Measurements from ENCODE around the gene ZNF652. TPM values are rescaled to one million over a fixed set of nuclear protein-coding genes. Genes with fewer than 3 reads are reported as not detected.

Gene ZNF652
- total RNA-seq, 5 donors from 2014 or later (not counting 1 experiment from before 2014, with no cell fraction given), result 51.0 to 61.0 (median 57.1) TPM

- Mint-ChIP-seq H3K27me3 (no peaks in the 10 kb centered on the region), H3K4me3 (no peak overlapping the region), H3K4me1 (peaks cover 55 to 58% (median 57%) of the 10 kb centered on the region in 3 donors), H3K36me3 (peaks cover 4% of the 10 kb centered on the region), H3K27ac (peak overlapping the region; percentile 53 to 61), H3K9me3 (no peaks in the 10 kb centered on the region)
- peaks cover 0 to 8% of the 10 kb centered on the region in 2 experiments for H3K4me1 ChIP-seq (ENCODE audit: control insufficient read depth in 1 of 2, extremely low read depth in 1 of 2, insufficient read depth in 2 of 2, low read length in 2 of 2)
- peak in 1 of 35 experiments; percentile 6 for DNase-seq
- no peak overlapping the region for H3K27ac ChIP-seq (ENCODE audit: low read length)
- no peaks in the 10 kb centered on the region for H3K9me3 ChIP-seq
- POLR2A ChIA-PET, result no interaction called here
- no peak overlapping the region for H3K4me3 ChIP-seq (ENCODE audit: control insufficient read depth in 1 of 2, extremely low read depth in 1 of 2, low read length in 1 of 2)
- 80% methylated on average over 1 of the region's 5 CpGs for WGBS (ENCODE audit: insufficient coverage)
- CTCF ChIA-PET, result interaction anchor here in 1 of 2 donors (0.6 to 1.3 kb wide), 2 partner anchors 9 to 350 kb away, joined by 3 read pairs; partner anchors contain the start of gene SPOP
- ATAC-seq (replicated peaks in 1 of 4), result no peak
- H3K36me3 ChIP-seq (ENCODE audit: control insufficient read depth in 2 of 2, extremely low read depth in 1 of 2, insufficient read depth in 1 of 2, low read length in 1 of 2), result peaks cover 0 to 2% of the 10 kb centered on the region in 2 donors
- no peaks in the 10 kb centered on the region for H3K27me3 ChIP-seq (replicated peaks in 1 of 2; ENCODE audit: control insufficient read depth in 2 of 2, extremely low read depth in 1 of 2, insufficient read depth in 2 of 2, low read length in 1 of 2)
Observed at GRCh38 chr17:49327835-49328784, 33.9 kb downstream of the ZNF652 start.

- H3K27ac Mint-ChIP-seq, result peak overlapping the region in 1 of 2 donors; percentile 52
- Histone ChIP-seq H3K4me3 (ENCODE audit: control insufficient read depth in 1 of 2, extremely low read depth in 1 of 2, low read length in 1 of 2) (no peak overlapping the region), H3K4me1 (ENCODE audit: control insufficient read depth in 1 of 2, extremely low read depth in 1 of 2, insufficient read depth in 2 of 2, low read length in 2 of 2) (peaks cover 0 to 8% of the 10 kb centered on the region in 2 experiments), H3K9me3 (no peaks in the 10 kb centered on the region), H3K36me3 (ENCODE audit: control insufficient read depth in 2 of 2, extremely low read depth in 1 of 2, insufficient read depth in 1 of 2, low read length in 1 of 2) (peaks cover 0 to 4% of the 10 kb centered on the region in 2 donors), H3K27ac (ENCODE audit: low read length) (no peak overlapping the region), H3K27me3 (replicated peaks in 1 of 2; ENCODE audit: control insufficient read depth in 2 of 2, extremely low read depth in 1 of 2, insufficient read depth in 2 of 2, low read length in 1 of 2) (no peaks in the 10 kb centered on the region)
- ChIA-PET POLR2A (interaction anchor here (0.6 to 0.7 kb wide), 3 partner anchors 31 to 1240 kb away, joined by 4 to 9 read pairs (median 5); no protein-coding TSS in a partner anchor), CTCF (no interaction called here)
- H3K36me3 Mint-ChIP-seq, result peaks cover 7% of the 10 kb centered on the region
- no peak overlapping the region for H3K4me3 Mint-ChIP-seq
- no peaks in the 10 kb centered on the region for H3K27me3 Mint-ChIP-seq
- ATAC-seq (replicated peaks in 1 of 4) (no peak), DNase-seq (no peak)
- H3K4me1 Mint-ChIP-seq, result peaks cover 55 to 62% (median 61%) of the 10 kb centered on the region in 3 donors
- no peaks in the 10 kb centered on the region for H3K9me3 Mint-ChIP-seq
- WGBS (ENCODE audit: insufficient coverage), result no CpG with 5 or more reads among the region's 2 CpGs
Observed at GRCh38 chr17:49325980-49326379, 36.1 kb downstream of the ZNF652 start.

GRCh38 chr17:49318435-49318965, 43.5 kb downstream of the ZNF652 start:
- ATAC-seq (replicated peaks in 1 of 4) (no peak), DNase-seq (no peak)
- no CpG with 5 or more reads among the region's 6 CpGs for WGBS (ENCODE audit: insufficient coverage)
- Mint-ChIP-seq H3K27ac (peak overlapping the region in 1 of 2 donors; percentile 53), H3K27me3 (no peaks in the 10 kb centered on the region), H3K36me3 (peaks cover 7% of the 10 kb centered on the region), H3K4me1 (peaks cover 45 to 52% (median 49%) of the 10 kb centered on the region in 3 donors), H3K4me3 (no peak overlapping the region), H3K9me3 (no peaks in the 10 kb centered on the region)
- H3K4me3 ChIP-seq (ENCODE audit: control insufficient read depth in 1 of 2, extremely low read depth in 1 of 2, low read length in 1 of 2), result no peak overlapping the region
- ChIA-PET POLR2A (interaction anchor here in 1 of 2 donors (0.5 kb wide), 1 partner anchor 1469 kb away, joined by 3 read pairs; no protein-coding TSS in a partner anchor), CTCF (interaction anchor here (0.5 to 5.2 kb wide), 4 partner anchors 44 to 79 kb away, joined by 3 to 46 read pairs (median 6); no protein-coding TSS in a partner anchor)
- peaks cover 0 to 13% of the 10 kb centered on the region in 2 donors for H3K36me3 ChIP-seq (ENCODE audit: control insufficient read depth in 2 of 2, extremely low read depth in 1 of 2, insufficient read depth in 1 of 2, low read length in 1 of 2)
- H3K27me3 ChIP-seq (replicated peaks in 1 of 2; ENCODE audit: control insufficient read depth in 2 of 2, extremely low read depth in 1 of 2, insufficient read depth in 2 of 2, low read length in 1 of 2), result no peaks in the 10 kb centered on the region
- H3K4me1 ChIP-seq (ENCODE audit: control insufficient read depth in 1 of 2, extremely low read depth in 1 of 2, insufficient read depth in 2 of 2, low read length in 2 of 2), result peaks cover 5 to 9% of the 10 kb centered on the region in 2 experiments
- H3K27ac ChIP-seq (ENCODE audit: low read length), result no peak overlapping the region
- no peaks in the 10 kb centered on the region for H3K9me3 ChIP-seq

GRCh38 chr17:49316889-49317675, 45.0 kb downstream of the ZNF652 start:
- ATAC-seq (replicated peaks in 1 of 4) (no peak), DNase-seq (no peak)
- WGBS (ENCODE audit: insufficient coverage), result 88% methylated on average over 6 of the region's 13 CpGs
- Histone ChIP-seq H3K9me3 (no peaks in the 10 kb centered on the region), H3K36me3 (ENCODE audit: control insufficient read depth in 2 of 2, extremely low read depth in 1 of 2, insufficient read depth in 1 of 2, low read length in 1 of 2) (peaks cover 8 to 22% of the 10 kb centered on the region in 2 donors), H3K27me3 (replicated peaks in 1 of 2; ENCODE audit: control insufficient read depth in 2 of 2, extremely low read depth in 1 of 2, insufficient read depth in 2 of 2, low read length in 1 of 2) (no peaks in the 10 kb centered on the region), H3K4me1 (ENCODE audit: control insufficient read depth in 1 of 2, extremely low read depth in 1 of 2, insufficient read depth in 2 of 2, low read length in 2 of 2) (peaks cover 5 to 9% of the 10 kb centered on the region in 2 experiments), H3K4me3 (ENCODE audit: control insufficient read depth in 1 of 2, extremely low read depth in 1 of 2, low read length in 1 of 2) (no peak overlapping the region), H3K27ac (ENCODE audit: low read length) (peak overlapping the region; percentile 14)
- peaks cover 3% of the 10 kb centered on the region for H3K36me3 Mint-ChIP-seq
- H3K4me3 Mint-ChIP-seq, result no peak overlapping the region
- peak overlapping the region; percentile 58 to 86 for H3K27ac Mint-ChIP-seq
- H3K4me1 Mint-ChIP-seq, result peaks cover 39 to 42% (median 40%) of the 10 kb centered on the region in 3 donors
- POLR2A ChIA-PET, result interaction anchor here (0.5 to 0.7 kb wide), 2 partner anchors 49 to 54 kb away, joined by 3 read pairs; no protein-coding TSS in a partner anchor
- H3K9me3 Mint-ChIP-seq, result no peaks in the 10 kb centered on the region
- CTCF ChIA-PET, result interaction anchor here (0.5 to 5.2 kb wide), 12 partner anchors 29 to 240 kb away, joined by 3 to 46 read pairs (median 4); no protein-coding TSS in a partner anchor
- no peaks in the 10 kb centered on the region for H3K27me3 Mint-ChIP-seq

GRCh38 chr17:49316258-49316570, 45.8 kb downstream of the ZNF652 start:
- Histone ChIP-seq H3K4me3 (ENCODE audit: control insufficient read depth in 1 of 2, extremely low read depth in 1 of 2, low read length in 1 of 2) (no peak overlapping the region), H3K4me1 (ENCODE audit: control insufficient read depth in 1 of 2, extremely low read depth in 1 of 2, insufficient read depth in 2 of 2, low read length in 2 of 2) (peaks cover 5 to 9% of the 10 kb centered on the region in 2 experiments), H3K27ac (ENCODE audit: low read length) (no peak overlapping the region), H3K9me3 (no peaks in the 10 kb centered on the region), H3K36me3 (ENCODE audit: control insufficient read depth in 2 of 2, extremely low read depth in 1 of 2, insufficient read depth in 1 of 2, low read length in 1 of 2) (peaks cover 12 to 28% of the 10 kb centered on the region in 2 donors), H3K27me3 (replicated peaks in 1 of 2; ENCODE audit: control insufficient read depth in 2 of 2, extremely low read depth in 1 of 2, insufficient read depth in 2 of 2, low read length in 1 of 2) (no peaks in the 10 kb centered on the region)
- H3K4me3 Mint-ChIP-seq, result peak overlapping the region in 1 of 3 donors; percentile 1
- ChIA-PET POLR2A (interaction anchor here (0.5 to 0.7 kb wide), 2 partner anchors 46 to 55 kb away, joined by 3 to 7 read pairs; partner anchors contain the start of gene ZNF652 (in 1 of the 2)), CTCF (interaction anchor here (0.5 to 5.2 kb wide), 17 partner anchors 26 to 1408 kb away, joined by 3 to 46 read pairs (median 4); partner anchors contain the start of gene PHB1 (in 1 of the 2))
- peaks cover 8% of the 10 kb centered on the region for H3K36me3 Mint-ChIP-seq
- WGBS (ENCODE audit: insufficient coverage), result 78% methylated on average over 1 of the region's 2 CpGs
- H3K27ac Mint-ChIP-seq, result peak overlapping the region; percentile 58 to 86
- H3K27me3 Mint-ChIP-seq, result no peaks in the 10 kb centered on the region
- H3K9me3 Mint-ChIP-seq, result no peaks in the 10 kb centered on the region
- DNase-seq (no peak), ATAC-seq (replicated peaks in 1 of 4) (no peak)
- peaks cover 39 to 42% (median 40%) of the 10 kb centered on the region in 3 donors for H3K4me1 Mint-ChIP-seq

All from T-cell (primary cell).